K562 (cell line): ENCODE results near the gene TESK2. TPM values are rescaled to one million over a fixed set of nuclear protein-coding genes. Genes with fewer than 3 reads are reported as not detected.

ENCODE experiments used
- CBFA2T2 ChIP-seq: fragments of 450-650 bp; conservative IDR thresholded peaks from 2 replicates; pipeline ENCODE4 v1.6.1; 2017; ENCODE audit warnings: mild to moderate bottlenecking
- CHD4 ChIP-seq: fragments of 200-600 bp; sonication (generic); IDR thresholded peaks from 3 replicates; pipeline ENCODE4 v1.6.1; 2012; ENCODE audit warnings: low read depth, mild to moderate bottlenecking, mixed read lengths, low read length, inconsistent platforms; ENCODE audit not compliant: insufficient read depth, insufficient replicate concordance, poor library complexity, severe bottlenecking
- ELF2 ChIP-seq: fragments of 250-450 bp; sonication (Bioruptor Pico); IDR thresholded peaks from 2 replicates; pipeline ENCODE4 v1.5.0; 2021; ENCODE audit warnings: mild to moderate bottlenecking
- FOXK1 ChIP-seq: sonication (generic); formaldehyde crosslinking; IDR thresholded peaks from 2 replicates; pipeline ENCODE4 v1.8.0; 2022; ENCODE audit warnings: missing genetic modification reagents, mild to moderate bottlenecking, borderline replicate concordance
- JUN ChIP-seq, 2 experiments: sonication (generic) in 1 of 2; formaldehyde crosslinking in 1 of 2; IDR thresholded peaks; 2 replicates each; pipeline versions ENCODE4 v1.6.1 to v1.8.0; 2012 to 2022; ENCODE audit warnings: borderline replicate concordance in 2 of 2, mild to moderate bottlenecking in 2 of 2, improper control_type of control experiment in 1 of 2, low read depth in 1 of 2, low read length in 1 of 2, missing genetic modification reagents in 1 of 2
- TOE1 ChIP-seq, 2 experiments: fragments of 450-650 bp in 1 of 2; sonication (generic) in 1 of 2; formaldehyde crosslinking in 1 of 2; IDR thresholded peaks; 2 replicates each; pipeline versions ENCODE4 v1.7.1 to v1.8.0; 2016 to 2022; ENCODE audit warnings: borderline replicate concordance in 2 of 2, mild to moderate bottlenecking in 2 of 2, antibody characterized with exemption in 1 of 2, inconsistent platforms in 1 of 2, low read depth in 1 of 2, missing genetic modification reagents in 1 of 2, moderate library complexity in 1 of 2
- ZFP36 ChIP-seq: fragments of 150-350 bp; IDR thresholded peaks from 2 replicates; pipeline ENCODE4 v1.6.1; 2018; ENCODE audit warnings: low read length, low read depth; ENCODE audit not compliant: partially characterized antibody
- ZNF263 ChIP-seq: sonication (generic); formaldehyde crosslinking; IDR thresholded peaks from 2 replicates; pipeline ENCODE4 v1.8.0; 2022; ENCODE audit warnings: mild to moderate bottlenecking, missing genetic modification reagents, borderline replicate concordance
- ZNF830 ChIP-seq: fragments of 250-450 bp; sonication (Bioruptor Pico); IDR thresholded peaks from 2 replicates; pipeline ENCODE4 v1.5.0; 2021; ENCODE audit warnings: mild to moderate bottlenecking
- polyA plus RNA-seq, 8 experiments: library from polyadenylated mRNA; depleted of rRNA in 4 of 8; stranded (reverse) in 5 of 8; unstranded in 3 of 8; fragments of >200 nt; fragmentation: Nextera tagmentation in 2 of 8; fragmentation: Illumina TruSeq in 1 of 8; extraction: Ambion mirVana in 2 of 8; extraction: Trizol in 1 of 8; gene quantifications; 2 replicates each; pipeline versions ENCODE4 v1.2.1 to v1.2.3, GENCODE V29; 2011 to 2014; ENCODE audit warnings: inconsistent platforms in 1 of 8, missing spikeins in 1 of 8
- total RNA-seq, 7 experiments: library from RNA; depleted of rRNA in 6 of 7; stranded (reverse); fragments of >200 nt in 6 of 7; fragmentation: Illumina TruSeq in 2 of 7; extraction: Trizol in 2 of 7; gene quantifications; 2 replicates each; pipeline versions ENCODE4 v1.2.1 to v1.2.3, GENCODE V29; 2011 to 2021; ENCODE audit warnings: low replicate concordance in 1 of 7
- TF ChIP-seq, protein P1 (sequence below): fragments of 250-450 bp; sonication (Bioruptor Pico); IDR thresholded peaks from 2 replicates; pipeline ENCODE4 v1.4.0; 2020; ENCODE audit warnings: mild to moderate bottlenecking, moderate library complexity, borderline replicate concordance

The TESK2 gene
- total and polyA plus RNA-seq, 9 of the 15 experiments (the other 6 are each of a cell fraction or from before 2014, with no cell fraction given): 1.6 to 5.3 (median 3.7) TPM

DNA sequence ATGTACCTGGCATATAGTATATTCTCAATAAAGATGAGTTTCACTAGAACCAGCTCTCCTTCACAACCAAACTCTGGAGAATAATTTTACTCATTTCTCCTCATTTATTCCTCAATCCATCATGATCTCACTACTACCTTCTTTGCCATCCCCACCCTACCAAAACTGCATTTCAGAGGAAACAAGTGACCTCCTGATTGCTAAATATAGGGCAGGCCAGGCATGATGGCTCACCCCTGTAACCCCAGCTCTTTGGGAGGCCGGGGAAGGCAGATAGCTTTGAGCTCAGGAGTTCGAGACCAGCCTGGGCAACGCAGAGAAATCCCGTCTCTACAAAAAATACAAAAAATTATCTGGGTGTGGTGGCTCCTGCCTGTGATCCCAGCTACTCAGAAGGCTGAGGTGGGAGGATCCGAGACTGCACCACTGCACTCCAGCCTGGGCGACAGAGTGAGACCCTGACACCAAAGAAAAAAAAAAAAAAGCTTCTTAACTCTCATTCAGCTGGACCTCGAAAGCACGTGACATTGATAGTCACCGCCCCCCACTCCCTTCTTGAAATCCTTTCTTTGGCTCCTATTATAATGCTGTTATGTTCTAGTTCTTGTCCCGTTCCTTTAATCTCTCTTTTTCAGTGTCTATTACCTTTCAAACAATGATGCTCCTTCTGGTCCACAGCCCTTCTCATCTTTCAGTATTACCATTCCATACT lies 2.1 kb downstream of the TESK2 start (continued):
- TF ChIP-seq, protein P1, sequence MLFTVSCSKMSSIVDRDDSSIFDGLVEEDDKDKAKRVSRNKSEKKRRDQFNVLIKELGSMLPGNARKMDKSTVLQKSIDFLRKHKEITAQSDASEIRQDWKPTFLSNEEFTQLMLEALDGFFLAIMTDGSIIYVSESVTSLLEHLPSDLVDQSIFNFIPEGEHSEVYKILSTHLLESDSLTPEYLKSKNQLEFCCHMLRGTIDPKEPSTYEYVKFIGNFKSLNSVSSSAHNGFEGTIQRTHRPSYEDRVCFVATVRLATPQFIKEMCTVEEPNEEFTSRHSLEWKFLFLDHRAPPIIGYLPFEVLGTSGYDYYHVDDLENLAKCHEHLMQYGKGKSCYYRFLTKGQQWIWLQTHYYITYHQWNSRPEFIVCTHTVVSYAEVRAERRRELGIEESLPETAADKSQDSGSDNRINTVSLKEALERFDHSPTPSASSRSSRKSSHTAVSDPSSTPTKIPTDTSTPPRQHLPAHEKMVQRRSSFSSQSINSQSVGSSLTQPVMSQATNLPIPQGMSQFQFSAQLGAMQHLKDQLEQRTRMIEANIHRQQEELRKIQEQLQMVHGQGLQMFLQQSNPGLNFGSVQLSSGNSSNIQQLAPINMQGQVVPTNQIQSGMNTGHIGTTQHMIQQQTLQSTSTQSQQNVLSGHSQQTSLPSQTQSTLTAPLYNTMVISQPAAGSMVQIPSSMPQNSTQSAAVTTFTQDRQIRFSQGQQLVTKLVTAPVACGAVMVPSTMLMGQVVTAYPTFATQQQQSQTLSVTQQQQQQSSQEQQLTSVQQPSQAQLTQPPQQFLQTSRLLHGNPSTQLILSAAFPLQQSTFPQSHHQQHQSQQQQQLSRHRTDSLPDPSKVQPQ (CRISPR knock-in tag): no peak
- TF ChIP-seq ELF2 (CRISPR knock-in tag): no peak
- no peak for TF ChIP-seq ZNF263 (CRISPR knock-in tag)
- TF ChIP-seq TOE1 (IDR thresholded peaks at IDR 0.05; ENCODE audit: borderline replicate concordance): peak; percentile 84; the same call in 1 of the 2 replicates
- no peak for TF ChIP-seq TOE1 (CRISPR knock-in tag; IDR thresholded peaks at IDR 0.05; ENCODE audit: borderline replicate concordance, low read depth)
- 0 out of 2 replicates have a peak, but pooled peaks have one; percentile 16 for TF ChIP-seq CBFA2T2
- no peak for TF ChIP-seq FOXK1 (CRISPR knock-in tag)
- no peak for TF ChIP-seq ZFP36
- TF ChIP-seq CHD4: no peak
- no peak for TF ChIP-seq JUN (IDR thresholded peaks at IDR 0.05; ENCODE audit: borderline replicate concordance, low read depth, low read length)
- no peak for TF ChIP-seq JUN (CRISPR knock-in tag; IDR thresholded peaks at IDR 0.05; ENCODE audit: borderline replicate concordance)
- TF ChIP-seq ZNF830 (CRISPR knock-in tag): no peak
- TF ChIP-seq, all 486 proteins: peak for 10
